GM23338 (cell line): ENCODE results near the gene TAGLN2.

Source experiments
- EZH2 ChIP-seq: fragments of 200-600 bp; sonication (generic); IDR thresholded peaks from one replicate; pipeline ENCODE4 v1.8.0; 2017; ENCODE audit warnings: antibody characterized with exemption, mild to moderate bottlenecking, low read depth; ENCODE audit not compliant: unreplicated experiment
- JUNB ChIP-seq: IDR thresholded peaks from one replicate; pipeline ENCODE4 v1.6.1; 2016; ENCODE audit warnings: antibody characterized with exemption; ENCODE audit not compliant: unreplicated experiment
- POLR2AphosphoS5 ChIP-seq: IDR thresholded peaks from 2 replicates; pipeline ENCODE4 v1.6.1; 2016; ENCODE audit warnings: antibody characterized with exemption, low read depth
- TF ChIP-seq, protein P1 (sequence below), 2 experiments: fragments of 200-600 bp in 1 of 2; sonication (generic) in 1 of 2; conservative IDR thresholded peaks; 2 replicates each; pipeline versions ENCODE4 v1.5.1 to v1.6.1; 2016 to 2017; ENCODE audit warnings: antibody characterized with exemption in 2 of 2, low read depth in 2 of 2, mild to moderate bottlenecking in 2 of 2, moderate library complexity in 1 of 2

DNA sequence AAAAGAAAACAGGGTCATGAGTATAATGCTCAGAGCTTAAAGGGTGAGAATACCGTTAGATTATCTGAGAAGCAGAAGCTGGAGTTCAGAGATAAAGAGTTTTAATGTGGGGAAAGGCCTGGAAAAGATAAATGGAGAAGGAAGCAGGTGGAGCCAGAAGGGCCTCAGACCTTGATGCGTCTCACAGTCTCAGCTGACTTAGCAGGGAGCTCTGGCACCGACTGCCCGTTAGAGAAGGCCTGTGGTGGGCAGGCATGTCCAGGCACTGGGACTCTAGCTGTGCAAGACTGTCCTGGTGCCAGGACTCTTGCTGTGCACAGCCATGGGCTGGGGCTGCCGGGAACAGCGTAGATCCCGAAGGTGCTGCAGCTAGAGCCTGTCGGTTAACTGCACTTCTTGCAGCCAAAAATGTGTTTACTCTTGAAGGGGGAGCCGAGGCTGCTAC lies 32.5 kb upstream of the TAGLN2 start:
- TF ChIP-seq, protein P1, sequence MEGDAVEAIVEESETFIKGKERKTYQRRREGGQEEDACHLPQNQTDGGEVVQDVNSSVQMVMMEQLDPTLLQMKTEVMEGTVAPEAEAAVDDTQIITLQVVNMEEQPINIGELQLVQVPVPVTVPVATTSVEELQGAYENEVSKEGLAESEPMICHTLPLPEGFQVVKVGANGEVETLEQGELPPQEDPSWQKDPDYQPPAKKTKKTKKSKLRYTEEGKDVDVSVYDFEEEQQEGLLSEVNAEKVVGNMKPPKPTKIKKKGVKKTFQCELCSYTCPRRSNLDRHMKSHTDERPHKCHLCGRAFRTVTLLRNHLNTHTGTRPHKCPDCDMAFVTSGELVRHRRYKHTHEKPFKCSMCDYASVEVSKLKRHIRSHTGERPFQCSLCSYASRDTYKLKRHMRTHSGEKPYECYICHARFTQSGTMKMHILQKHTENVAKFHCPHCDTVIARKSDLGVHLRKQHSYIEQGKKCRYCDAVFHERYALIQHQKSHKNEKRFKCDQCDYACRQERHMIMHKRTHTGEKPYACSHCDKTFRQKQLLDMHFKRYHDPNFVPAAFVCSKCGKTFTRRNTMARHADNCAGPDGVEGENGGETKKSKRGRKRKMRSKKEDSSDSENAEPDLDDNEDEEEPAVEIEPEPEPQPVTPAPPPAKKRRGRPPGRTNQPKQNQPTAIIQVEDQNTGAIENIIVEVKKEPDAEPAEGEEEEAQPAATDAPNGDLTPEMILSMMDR (conservative IDR thresholded peaks at IDR 0.05; ENCODE audit: low read depth in 2 of 2): no peak
- TF ChIP-seq POLR2AphosphoS5 (no peak), EZH2 (no peak), JUNB (no peak)
